ENCODE data around the gene ADAM12.
A peak's percentile ranks its signal among the peaks of the same experiment; 100 is the strongest.
"Not testable (repeated sequence)": the region's sequence is repeated elsewhere in the genome, so short reads cannot be mapped to it uniquely, and the experiment has no call there.

Gene ADAM12

GRCh38 chr10:126374435-126374834 lies 13.8 kb downstream of the ADAM12 start:
- no peak for DNase-seq

GRCh38 chr10:126373972-126374371 lies 14.3 kb downstream of the ADAM12 start:
- DNase-seq, result no peak

- DNase-seq, result no peak
Measured at GRCh38 chr10:126373147-126373546, 15.1 kb downstream of the ADAM12 start.

- no peak for DNase-seq
Measured at GRCh38 chr10:126372396-126372795, 15.9 kb downstream of the ADAM12 start.

- DNase-seq, result no peak
Measured at GRCh38 chr10:126369125-126369710, 19.1 kb downstream of the ADAM12 start.

GRCh38 chr10:126357169-126357568 lies 31.1 kb downstream of the ADAM12 start:
- DNase-seq, result no peak

GRCh38 chr10:126353666-126354065 lies 34.6 kb downstream of the ADAM12 start:
- DNase-seq, result no peak

GRCh38 chr10:126352453-126352852 lies 35.8 kb downstream of the ADAM12 start:
- no peak for DNase-seq

GRCh38 chr10:126351021-126351420 lies 37.3 kb downstream of the ADAM12 start:
- no peak for DNase-seq

- peak; percentile 20 for DNase-seq
Measured at GRCh38 chr10:126350216-126350992, 37.9 kb downstream of the ADAM12 start.

GRCh38 chr10:126349676-126350075 lies 38.6 kb downstream of the ADAM12 start:
- DNase-seq, result no peak

GRCh38 chr10:126349101-126349500 lies 39.2 kb downstream of the ADAM12 start:
- DNase-seq, result no peak

GRCh38 chr10:126343496-126343895 lies 44.8 kb downstream of the ADAM12 start:
- not testable (repeated sequence) for DNase-seq

GRCh38 chr10:126342680-126343079 lies 45.6 kb downstream of the ADAM12 start:
- no peak for DNase-seq

GRCh38 chr10:126341491-126341890 lies 46.8 kb downstream of the ADAM12 start:
- no peak for DNase-seq

GRCh38 chr10:126337251-126337810 lies 50.9 kb downstream of the ADAM12 start:
- DNase-seq, result no peak

- no peak for DNase-seq
Measured at GRCh38 chr10:126336801-126337200, 51.5 kb downstream of the ADAM12 start.

- DNase-seq, result no peak
Measured at GRCh38 chr10:126334272-126334671, 54.0 kb downstream of the ADAM12 start.

- DNase-seq, result no peak
Measured at GRCh38 chr10:126332576-126332975, 55.7 kb downstream of the ADAM12 start.

GRCh38 chr10:126331101-126331500 lies 57.2 kb downstream of the ADAM12 start:
- DNase-seq, result no peak

GRCh38 chr10:126324826-126325225 lies 63.5 kb downstream of the ADAM12 start:
- DNase-seq, result no peak

GRCh38 chr10:126321440-126321839 lies 66.8 kb downstream of the ADAM12 start:
- DNase-seq, result no peak

GRCh38 chr10:126317751-126318150 lies 70.5 kb downstream of the ADAM12 start:
- DNase-seq, result no peak

- no peak for DNase-seq
Measured at GRCh38 chr10:126315494-126316177, 72.6 kb downstream of the ADAM12 start.

Data from NCI-H2029 (cell line).